ENCODE data around the gene PAM.

- no peak for TF ChIP-seq POLR2A (IDR thresholded peaks at IDR 0.05; ENCODE audit: low read depth, low read length)
- TF ChIP-seq POLR2AphosphoS5 (IDR thresholded peaks at IDR 0.05; ENCODE audit: low read depth, low read length): no peak
- no peak for TF ChIP-seq SPI1 (IDR thresholded peaks at IDR 0.05; ENCODE audit: low read depth, low read length)
- no peak for TF ChIP-seq TAF1 (IDR thresholded peaks at IDR 0.05; ENCODE audit: low read depth, low read length)
- TF ChIP-seq POU2F2 (IDR thresholded peaks at IDR 0.05; ENCODE audit: low read depth, low read length): no peak
Measured at GRCh38 chr5:102933721-102934459, 178.8 kb downstream of the PAM start.

Data from GM12891 (cell line).